Astrocyte (in vitro differentiated cells and primary cell): ENCODE results near the gene IQCM. TPM values are rescaled to one million over a fixed set of nuclear protein-coding genes. Genes with fewer than 3 reads are reported as not detected.

Experiments used
- DNase-seq: peaks from one replicate; pipeline ENCODE4 v3.0.0-alpha.2; 2010; ENCODE audit warnings: low read depth
- FAIRE-seq: peaks from 2 replicates; lab custom pipeline; 2011; peaks lifted over from hg19 to GRCh38; lab: Jason Lieb, UNC
- H2AFZ ChIP-seq: 2 replicates; pipeline ENCODE4 v1.6.0; 2012; ENCODE audit warnings: low read depth, low read length, inconsistent platforms
- H3K27ac ChIP-seq: 2 replicates; pipeline ENCODE4 v1.5.1; 2011; ENCODE audit warnings: low read depth, low read length, inconsistent platforms
- H3K27me3 ChIP-seq: 2 replicates; pipeline ENCODE4 v1.6.0; 2011; ENCODE audit warnings: low read length, inconsistent platforms; ENCODE audit not compliant: insufficient read depth
- H3K36me3 ChIP-seq: 2 replicates; pipeline ENCODE4 v1.5.1; 2011; ENCODE audit warnings: low read length, inconsistent platforms; ENCODE audit not compliant: insufficient read depth
- H3K4me1 ChIP-seq: 2 replicates; pipeline ENCODE4 v1.5.1; 2011; ENCODE audit warnings: low read length, inconsistent platforms; ENCODE audit not compliant: insufficient read depth
- H3K4me2 ChIP-seq: 2 replicates; pipeline ENCODE4 v1.6.0; 2012; ENCODE audit warnings: low read length, inconsistent platforms
- H3K4me3 ChIP-seq: 2 replicates; pipeline ENCODE4 v1.5.1; 2011; ENCODE audit warnings: low read depth, mild to moderate bottlenecking, low read length, inconsistent platforms; ENCODE audit not compliant: insufficient read depth
- H3K79me2 ChIP-seq: 2 replicates; pipeline ENCODE4 v1.6.0; 2012; ENCODE audit warnings: mild to moderate bottlenecking, low read length, inconsistent platforms; ENCODE audit not compliant: insufficient read depth
- H3K9ac ChIP-seq: 2 replicates; pipeline ENCODE4 v1.6.0; 2012; ENCODE audit warnings: mild to moderate bottlenecking, low read length, inconsistent platforms
- H3K9me3 ChIP-seq: 2 replicates; pipeline ENCODE4 v1.5.1; 2012; ENCODE audit warnings: low read depth, mild to moderate bottlenecking, low read length, inconsistent platforms; ENCODE audit not compliant: insufficient read depth
- H4K20me1 ChIP-seq: 2 replicates; pipeline ENCODE4 v1.6.0; 2012; ENCODE audit warnings: low read length, inconsistent platforms; ENCODE audit not compliant: insufficient read depth
- H3K27ac Mint-ChIP-seq: one replicate; pipeline ENCODE4 v1.8.0; 2021; ENCODE audit warnings: mild to moderate bottlenecking, mixed read lengths; ENCODE audit not compliant: unreplicated experiment
- H3K27me3 Mint-ChIP-seq: one replicate; pipeline ENCODE4 v1.8.0; 2021; ENCODE audit warnings: low read depth, mixed read lengths; ENCODE audit not compliant: unreplicated experiment
- H3K36me3 Mint-ChIP-seq: one replicate; pipeline ENCODE4 v1.8.0; 2021; ENCODE audit warnings: low read depth, mixed read lengths; ENCODE audit not compliant: unreplicated experiment
- H3K4me1 Mint-ChIP-seq: one replicate; pipeline ENCODE4 v1.8.0; 2021; ENCODE audit warnings: low read depth, mixed read lengths; ENCODE audit not compliant: unreplicated experiment
- H3K4me3 Mint-ChIP-seq: one replicate; pipeline ENCODE4 v1.8.0; 2021; ENCODE audit warnings: mild to moderate bottlenecking, moderate library complexity, mixed read lengths; ENCODE audit not compliant: unreplicated experiment
- H3K9me3 Mint-ChIP-seq: one replicate; pipeline ENCODE4 v1.8.0; 2021; ENCODE audit warnings: mild to moderate bottlenecking, mixed read lengths; ENCODE audit not compliant: unreplicated experiment
- CTCF ChIP-seq: IDR thresholded peaks from 2 replicates; pipeline ENCODE4 v1.5.1; 2011; ENCODE audit warnings: low read depth, mild to moderate bottlenecking, inconsistent platforms, low read length, moderate library complexity; ENCODE audit not compliant: insufficient read depth
- EZH2 ChIP-seq: IDR thresholded peaks from 2 replicates; pipeline ENCODE4 v1.6.1; 2012; ENCODE audit warnings: mild to moderate bottlenecking, low read length, inconsistent platforms; ENCODE audit not compliant: insufficient read depth
- total RNA-seq: library from RNA; stranded (reverse); gene quantifications from 2 replicates; pipeline ENCODE4 v1.2.1, GENCODE V29; 2021

Gene IQCM
- total RNA-seq, 1 donor from 2014 or later: 0.11 TPM

DNA sequence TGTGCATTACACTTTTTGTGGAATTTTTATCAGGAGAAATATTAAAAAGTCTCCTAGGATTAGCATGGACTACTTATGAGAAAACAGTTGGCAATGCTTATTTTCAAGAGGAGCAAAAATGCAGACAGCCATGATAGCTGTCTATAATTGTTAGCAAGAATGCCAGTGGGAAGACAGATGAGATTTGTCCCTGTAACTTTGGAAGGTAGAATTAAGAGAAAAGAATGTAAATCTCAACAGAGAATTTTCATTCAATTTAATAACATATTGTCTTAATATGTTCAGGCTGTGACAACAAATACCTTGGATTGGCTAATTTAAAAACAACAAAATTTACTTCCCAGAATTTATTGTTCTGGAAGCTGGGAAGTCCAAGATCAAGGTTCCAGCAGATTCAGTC lies 349.2 kb downstream of the IQCM start:
- no peaks in the 10 kb centered on the region for H3K36me3 Mint-ChIP-seq
- no peak overlapping the region for H3K27ac Mint-ChIP-seq

DNA sequence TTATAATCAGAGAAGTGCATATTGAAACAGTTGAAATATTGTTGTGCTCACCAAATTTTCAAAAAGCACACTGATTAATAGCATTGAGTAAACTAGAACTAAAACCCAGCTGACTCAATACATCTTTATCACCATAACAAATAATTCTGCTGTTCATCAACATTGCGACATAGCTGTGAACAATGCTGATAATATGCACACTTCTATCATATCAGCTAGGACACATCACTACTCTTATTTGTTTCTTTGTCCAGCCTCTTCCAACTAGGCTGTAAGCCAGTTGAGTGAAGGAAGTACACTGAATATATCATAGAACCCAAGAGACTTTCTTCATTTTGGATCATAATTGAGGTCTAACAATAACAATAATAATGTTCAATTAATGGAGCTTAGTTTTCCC lies 349.7 kb downstream of the IQCM start:
- no peak overlapping the region for H3K4me3 ChIP-seq
- no peak overlapping the region for H2AFZ ChIP-seq
- H3K36me3 ChIP-seq: no peaks in the 10 kb centered on the region
- no peaks in the 10 kb centered on the region for H3K79me2 ChIP-seq
- H3K27ac Mint-ChIP-seq: no peak overlapping the region
- no peak overlapping the region for H3K4me3 Mint-ChIP-seq
- no peaks in the 10 kb centered on the region for H3K27me3 Mint-ChIP-seq
- DNase-seq (peak; percentile 74), FAIRE-seq (no peak)
- H3K9me3 Mint-ChIP-seq: peaks cover 5% of the 10 kb centered on the region
- no peaks in the 10 kb centered on the region for H3K4me1 ChIP-seq
- H3K36me3 Mint-ChIP-seq: no peaks in the 10 kb centered on the region
- no peak overlapping the region for H3K4me2 ChIP-seq
- no peak for TF ChIP-seq EZH2
- no peak for TF ChIP-seq CTCF
- H3K27me3 ChIP-seq: no peaks in the 10 kb centered on the region
- H3K4me1 Mint-ChIP-seq: no peaks in the 10 kb centered on the region
- H4K20me1 ChIP-seq: no peaks in the 10 kb centered on the region
- no peak overlapping the region for H3K9ac ChIP-seq
- peaks cover 5% of the 10 kb centered on the region for H3K9me3 ChIP-seq
- no peak overlapping the region for H3K27ac ChIP-seq

More for the DNA sequence above, 349.2 kb downstream of the IQCM start:
- TF ChIP-seq CTCF: no peak
- no peak for TF ChIP-seq EZH2
- Histone ChIP-seq H3K4me2 (no peak overlapping the region), H3K36me3 (no peaks in the 10 kb centered on the region), H3K4me3 (no peak overlapping the region), H3K27me3 (no peaks in the 10 kb centered on the region), H3K4me1 (no peaks in the 10 kb centered on the region), H2AFZ (no peak overlapping the region), H3K79me2 (no peaks in the 10 kb centered on the region), H3K27ac (no peak overlapping the region), H3K9me3 (peaks cover 5% of the 10 kb centered on the region), H4K20me1 (no peaks in the 10 kb centered on the region), H3K9ac (no peak overlapping the region)
- Mint-ChIP-seq H3K4me3 (no peak overlapping the region), H3K4me1 (no peaks in the 10 kb centered on the region), H3K27me3 (no peaks in the 10 kb centered on the region), H3K9me3 (peaks cover 5% of the 10 kb centered on the region)
- FAIRE-seq: no peak
- DNase-seq: no peak

DNA sequence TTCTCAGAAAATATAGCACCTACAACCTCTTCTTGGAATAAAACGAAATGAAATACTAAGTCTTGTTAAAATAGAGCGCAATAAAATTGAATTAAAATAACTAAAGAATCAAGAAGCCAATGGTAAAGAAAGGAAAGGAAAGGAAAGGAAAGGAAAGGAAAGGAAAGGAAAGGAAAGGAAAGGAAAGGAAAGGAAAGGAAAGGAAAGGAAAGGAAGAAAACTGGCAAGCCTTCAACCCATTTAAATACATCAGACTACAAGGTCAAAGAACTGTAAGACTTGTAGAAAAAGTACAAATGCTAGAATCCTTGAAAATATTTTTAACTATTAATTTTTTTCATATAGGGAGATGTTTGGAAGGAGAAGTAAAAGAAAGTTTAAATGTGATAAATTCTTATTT lies 372.1 kb downstream of the IQCM start:
- no peaks in the 10 kb centered on the region for H3K9me3 Mint-ChIP-seq
- no peaks in the 10 kb centered on the region for H3K27me3 ChIP-seq
- H3K36me3 ChIP-seq: no peaks in the 10 kb centered on the region
- H3K4me1 Mint-ChIP-seq: peaks cover 16% of the 10 kb centered on the region
- H3K27ac Mint-ChIP-seq: no peak overlapping the region
- no peak overlapping the region for H2AFZ ChIP-seq
- H3K4me1 ChIP-seq: peaks cover 6% of the 10 kb centered on the region
- no peak overlapping the region for H3K9ac ChIP-seq
- H3K27ac ChIP-seq: no peak overlapping the region
- no peak for TF ChIP-seq EZH2
- TF ChIP-seq CTCF: no peak
- H3K4me2 ChIP-seq: no peak overlapping the region
- H3K9me3 ChIP-seq: no peaks in the 10 kb centered on the region
- DNase-seq (no peak), FAIRE-seq (no peak)
- H3K4me3 Mint-ChIP-seq: no peak overlapping the region
- no peak overlapping the region for H3K4me3 ChIP-seq
- no peaks in the 10 kb centered on the region for H3K36me3 Mint-ChIP-seq
- H3K79me2 ChIP-seq: no peaks in the 10 kb centered on the region
- no peaks in the 10 kb centered on the region for H3K27me3 Mint-ChIP-seq
- H4K20me1 ChIP-seq: no peaks in the 10 kb centered on the region
